ENCODE results near the gene NACC2. TPM values are rescaled to one million over a fixed set of nuclear protein-coding genes. Genes with fewer than 3 reads are reported as not detected.

Gene NACC2
- total RNA-seq, 1 donor from 2014 or later = 8.1 TPM

GRCh38 chr9:136081113-136081825, 13.8 kb downstream of the NACC2 start:
- Mint-ChIP-seq H3K4me3 (no peak overlapping the region), H3K27ac (ENCODE audit: unreplicated experiment) (no peak overlapping the region), H3K36me3 (ENCODE audit: low read depth) (no peaks in the 10 kb centered on the region), H3K9me3 (no peaks in the 10 kb centered on the region), H3K4me1 (peaks cover 6% of the 10 kb centered on the region), H3K27me3 (ENCODE audit: low read depth) (no peaks in the 10 kb centered on the region)
- TF ChIP-seq CTCF (conservative IDR thresholded peaks at IDR 0.05) = no peak
- DNase-seq (ENCODE audit: low read depth, low spot score) = no peak

- no peak for TF ChIP-seq CTCF (conservative IDR thresholded peaks at IDR 0.05)
- peaks cover 6% of the 10 kb centered on the region for H3K4me1 Mint-ChIP-seq
- no peak for DNase-seq (ENCODE audit: low read depth, low spot score)
- no peaks in the 10 kb centered on the region for H3K27me3 Mint-ChIP-seq (ENCODE audit: low read depth)
- H3K9me3 Mint-ChIP-seq = no peaks in the 10 kb centered on the region
- no peak overlapping the region for H3K4me3 Mint-ChIP-seq
- no peak overlapping the region for H3K27ac Mint-ChIP-seq (ENCODE audit: unreplicated experiment)
- H3K36me3 Mint-ChIP-seq (ENCODE audit: low read depth) = no peaks in the 10 kb centered on the region
Observed at GRCh38 chr9:136080716-136081112, 14.4 kb downstream of the NACC2 start.

GRCh38 chr9:136079916-136080246, 15.2 kb downstream of the NACC2 start:
- no peak overlapping the region for H3K27ac Mint-ChIP-seq (ENCODE audit: unreplicated experiment)
- H3K36me3 Mint-ChIP-seq (ENCODE audit: low read depth) = no peaks in the 10 kb centered on the region
- H3K27me3 Mint-ChIP-seq (ENCODE audit: low read depth) = no peaks in the 10 kb centered on the region
- no peak overlapping the region for H3K4me3 Mint-ChIP-seq
- TF ChIP-seq CTCF (conservative IDR thresholded peaks at IDR 0.05) = no peak
- DNase-seq (ENCODE audit: low read depth, low spot score) = no peak
- peaks cover 6% of the 10 kb centered on the region for H3K4me1 Mint-ChIP-seq
- no peaks in the 10 kb centered on the region for H3K9me3 Mint-ChIP-seq

GRCh38 chr9:136079211-136079915, 15.7 kb downstream of the NACC2 start:
- peaks cover 2% of the 10 kb centered on the region for H3K4me1 Mint-ChIP-seq
- no peak overlapping the region for H3K27ac Mint-ChIP-seq (ENCODE audit: unreplicated experiment)
- no peaks in the 10 kb centered on the region for H3K9me3 Mint-ChIP-seq
- no peak for TF ChIP-seq CTCF (conservative IDR thresholded peaks at IDR 0.05)
- H3K36me3 Mint-ChIP-seq (ENCODE audit: low read depth) = no peaks in the 10 kb centered on the region
- H3K4me3 Mint-ChIP-seq = no peak overlapping the region
- H3K27me3 Mint-ChIP-seq (ENCODE audit: low read depth) = no peaks in the 10 kb centered on the region
- no peak for DNase-seq (ENCODE audit: low read depth, low spot score)

DNA sequence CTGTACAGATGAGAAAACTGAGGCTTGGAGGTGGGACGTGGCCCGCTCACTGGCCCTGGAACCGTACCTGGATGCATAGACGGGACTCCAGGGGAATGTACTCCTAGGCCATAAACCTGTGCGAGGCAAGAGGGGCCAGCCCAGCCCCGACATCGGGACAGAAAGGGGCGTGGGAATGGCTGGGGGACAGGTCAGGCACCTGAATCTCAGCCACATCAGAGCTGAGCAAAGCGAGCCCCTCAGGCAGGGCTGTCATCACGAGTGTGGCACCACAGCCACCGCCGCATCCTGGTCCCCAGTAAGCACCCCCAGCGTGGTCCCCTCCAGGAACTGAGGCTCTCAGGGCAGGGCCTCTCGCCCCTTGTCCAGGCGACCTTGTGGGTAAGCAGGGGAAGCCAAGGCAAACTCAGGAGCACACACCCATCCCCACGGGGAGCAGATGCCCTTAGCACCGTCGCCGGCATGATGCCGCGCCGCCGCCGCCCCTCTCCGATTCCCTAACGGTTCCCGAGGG, 16.5 kb downstream of the NACC2 start:
- Mint-ChIP-seq H3K4me1 (no peaks in the 10 kb centered on the region), H3K9me3 (no peaks in the 10 kb centered on the region), H3K27ac (ENCODE audit: unreplicated experiment) (no peak overlapping the region), H3K4me3 (no peak overlapping the region), H3K27me3 (ENCODE audit: low read depth) (no peaks in the 10 kb centered on the region), H3K36me3 (ENCODE audit: low read depth) (no peaks in the 10 kb centered on the region)
- no peak for DNase-seq (ENCODE audit: low read depth, low spot score)
- no peak for TF ChIP-seq CTCF (conservative IDR thresholded peaks at IDR 0.05)

Data from neural crest cell (in vitro differentiated cells).